ENCODE results near the gene CERS1.
"Not testable (repeated sequence)": the region's sequence is repeated elsewhere in the genome, so short reads cannot be mapped to it uniquely, and the experiment has no call there.

The CERS1 gene

DNA sequence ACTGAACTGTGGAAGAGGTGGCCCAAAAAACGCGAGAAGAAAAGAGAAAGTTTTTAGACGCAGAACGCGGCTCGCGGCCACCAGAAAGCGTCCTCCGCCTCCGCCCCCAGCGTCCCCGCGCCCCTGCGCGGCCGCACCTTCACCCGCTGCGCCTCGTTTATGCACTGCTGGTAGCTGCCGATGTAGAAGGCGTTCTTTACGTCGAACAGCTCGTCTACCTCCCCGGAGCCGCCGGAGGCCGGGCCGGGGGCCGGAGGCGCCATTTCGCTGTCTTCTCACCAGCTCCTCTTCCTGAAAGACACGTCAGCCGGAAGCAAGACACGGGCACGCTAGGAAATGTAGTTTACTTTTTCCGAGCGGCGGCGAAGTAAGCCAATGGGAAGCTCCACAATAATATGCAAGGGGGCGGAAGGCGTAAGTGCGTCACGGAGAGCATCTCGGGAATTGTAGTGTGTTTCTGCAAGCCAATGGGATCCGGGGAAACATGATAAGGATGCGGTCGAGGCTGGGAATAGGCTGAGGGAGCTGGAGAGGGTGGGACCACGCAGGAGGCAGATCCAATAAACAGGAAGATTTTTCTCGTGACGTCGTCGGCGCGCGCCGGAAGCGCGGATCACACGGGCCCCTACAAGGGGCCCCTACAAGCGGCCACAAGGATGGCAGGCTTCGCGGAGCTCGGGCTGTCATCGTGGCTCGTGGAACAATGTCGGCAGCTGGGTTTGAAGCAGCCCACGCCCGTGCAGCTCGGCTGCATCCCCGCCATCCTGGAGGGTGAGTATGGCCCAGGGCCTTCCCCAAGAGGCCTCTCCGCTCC is 23.3 kb upstream of the CERS1 start, which contains the start of the genes COPE and DDX49:
COPE (minus strand) TSS at position 302 of the 814 bp plus-strand sequence; CDS start at position 263, 39 bp downstream.
DDX49 (plus strand) TSS at position 630 of the 814 bp plus-strand sequence; CDS start at position 657, 27 bp downstream.
- DNase-seq: peak; percentile 100

DNA sequence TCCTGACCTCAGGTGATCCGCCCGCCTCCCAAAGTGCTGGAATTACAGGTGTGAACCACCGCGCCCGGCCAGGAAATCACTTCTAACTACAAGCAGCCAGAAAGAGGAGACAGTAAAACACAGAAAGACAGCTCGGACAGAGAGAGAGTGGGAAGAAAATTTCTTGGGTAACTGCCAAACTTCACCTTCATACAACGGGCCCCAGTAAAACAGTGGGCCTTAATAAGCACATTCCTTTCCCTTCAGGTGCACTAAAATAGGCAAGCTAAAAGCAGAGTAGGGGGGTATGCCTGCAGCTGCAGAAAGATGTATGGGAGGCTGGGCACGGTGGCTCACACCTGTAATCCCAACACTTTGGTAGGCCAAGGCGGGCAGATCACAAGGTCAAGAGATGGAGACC is 21.6 kb upstream of the CERS1 start:
- DNase-seq: not testable (repeated sequence)

DNA sequence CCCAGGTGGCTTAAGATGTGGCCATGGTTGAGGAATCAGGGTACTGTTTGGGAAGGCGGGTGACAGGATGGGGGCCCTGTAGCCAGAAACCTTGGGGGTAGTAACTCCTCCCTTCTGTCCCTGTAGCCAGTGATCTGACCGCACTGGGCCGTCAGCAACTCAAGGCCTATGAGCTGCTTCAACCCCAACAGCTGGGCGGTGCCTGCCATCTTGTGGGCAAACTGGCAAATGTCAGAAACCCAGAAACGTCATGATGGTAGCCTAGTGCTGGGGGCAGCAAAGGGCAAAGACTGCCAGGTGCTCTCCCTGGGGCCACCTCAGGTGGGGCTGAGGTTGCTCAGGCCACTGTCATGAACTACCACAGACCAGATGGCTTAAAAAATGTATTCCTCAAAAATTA is 19.7 kb upstream of the CERS1 start:
- DNase-seq: peak; percentile 47

DNA sequence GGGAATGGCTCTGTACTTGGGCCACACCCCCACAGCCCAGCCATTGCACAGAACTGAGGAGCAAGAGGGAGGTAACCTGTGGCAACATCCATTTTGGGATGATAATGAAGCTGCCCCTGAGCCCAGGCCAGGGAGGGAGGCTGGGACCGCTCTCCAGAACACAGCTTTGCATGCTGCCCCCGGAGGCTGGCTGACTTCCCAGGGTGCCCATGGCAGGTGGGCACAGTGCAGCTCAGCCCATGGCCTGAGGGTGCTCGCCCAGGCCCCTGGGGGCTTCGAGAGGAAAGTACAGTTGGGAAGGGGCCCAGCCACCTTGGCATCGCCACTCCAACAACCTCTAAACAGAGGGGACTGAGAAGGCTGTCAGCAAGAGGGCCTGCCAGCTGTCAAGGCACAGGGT is 17.5 kb upstream of the CERS1 start:
- DNase-seq: no peak

DNA sequence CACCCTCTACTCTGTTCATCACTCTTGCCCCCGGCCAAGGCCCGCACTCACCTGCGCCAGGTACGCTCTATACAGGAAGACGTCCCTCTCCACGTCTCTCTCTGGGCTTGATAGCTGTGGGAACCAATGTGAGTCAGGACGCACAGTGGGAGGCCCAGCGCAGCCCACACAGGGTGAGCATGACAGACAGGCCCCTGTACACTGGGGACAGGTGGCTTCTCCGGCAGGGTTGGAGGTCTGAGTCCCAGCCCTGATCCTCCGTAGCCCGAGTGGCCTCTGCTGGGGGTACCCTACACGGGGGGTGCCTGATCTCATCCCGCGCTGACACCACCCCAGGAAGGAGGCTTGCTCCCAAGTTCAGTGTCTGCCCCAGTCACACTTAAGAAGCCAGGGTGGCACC is 17.0 kb upstream of the CERS1 start:
- DNase-seq: no peak

GRCh38 chr19:18910801-18911436 is 15.0 kb upstream of the CERS1 start:
- DNase-seq: no peak

DNA sequence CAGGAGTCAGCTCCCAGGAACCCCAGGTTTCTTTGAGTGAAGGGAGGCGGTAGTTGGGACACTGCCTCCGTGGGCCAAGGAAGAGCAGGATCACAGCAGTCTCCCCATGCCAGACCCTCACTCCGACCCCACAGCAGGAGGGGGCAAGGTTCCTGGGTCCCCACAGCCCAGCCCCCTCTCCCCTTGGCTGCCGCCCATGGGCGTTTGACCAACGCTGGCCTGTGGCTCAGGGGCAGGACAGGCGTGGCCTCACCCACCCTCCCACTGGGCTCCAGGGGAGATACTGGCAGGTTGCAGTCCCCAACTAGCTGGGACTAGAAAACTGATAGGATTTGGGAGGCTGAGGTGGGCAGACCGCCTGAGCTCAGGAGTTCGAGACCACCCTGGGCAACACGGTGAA is 14.1 kb upstream of the CERS1 start:
- DNase-seq: no peak

DNA sequence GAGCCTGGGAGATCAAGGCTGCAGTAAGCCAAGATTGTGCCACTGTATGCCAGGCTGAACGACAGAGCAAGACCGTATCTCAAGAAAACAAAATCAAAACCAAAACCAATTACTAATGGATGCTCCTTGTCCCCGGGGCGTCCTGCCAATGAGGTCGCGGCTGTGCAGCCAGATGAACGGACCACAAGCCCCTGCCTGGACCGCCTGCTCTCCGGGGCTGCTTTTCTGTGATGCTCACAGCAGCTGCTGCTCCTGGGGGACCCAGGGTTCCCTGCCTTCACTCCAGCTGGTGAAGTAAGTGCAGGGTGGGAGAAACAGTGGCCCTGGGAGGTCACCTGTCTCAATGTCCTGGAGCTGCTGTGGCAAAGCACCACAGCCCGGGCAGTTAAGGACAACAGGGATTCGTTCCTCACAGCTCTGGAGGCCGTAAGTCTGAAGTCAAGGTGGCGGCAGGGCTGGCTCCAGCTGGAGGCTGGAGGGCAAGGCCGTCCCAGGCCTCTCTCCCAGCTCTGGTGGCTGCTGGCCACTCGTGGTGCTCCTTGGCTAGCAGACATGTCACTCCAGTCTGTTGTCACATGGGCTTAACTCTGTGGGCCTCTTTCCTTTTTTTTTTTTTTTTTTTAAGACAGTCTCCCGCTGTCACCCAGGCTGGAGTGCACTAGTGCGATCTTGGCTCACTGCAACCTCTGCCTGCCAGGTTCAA is 13.1 kb upstream of the CERS1 start:
- no peak for DNase-seq

DNA sequence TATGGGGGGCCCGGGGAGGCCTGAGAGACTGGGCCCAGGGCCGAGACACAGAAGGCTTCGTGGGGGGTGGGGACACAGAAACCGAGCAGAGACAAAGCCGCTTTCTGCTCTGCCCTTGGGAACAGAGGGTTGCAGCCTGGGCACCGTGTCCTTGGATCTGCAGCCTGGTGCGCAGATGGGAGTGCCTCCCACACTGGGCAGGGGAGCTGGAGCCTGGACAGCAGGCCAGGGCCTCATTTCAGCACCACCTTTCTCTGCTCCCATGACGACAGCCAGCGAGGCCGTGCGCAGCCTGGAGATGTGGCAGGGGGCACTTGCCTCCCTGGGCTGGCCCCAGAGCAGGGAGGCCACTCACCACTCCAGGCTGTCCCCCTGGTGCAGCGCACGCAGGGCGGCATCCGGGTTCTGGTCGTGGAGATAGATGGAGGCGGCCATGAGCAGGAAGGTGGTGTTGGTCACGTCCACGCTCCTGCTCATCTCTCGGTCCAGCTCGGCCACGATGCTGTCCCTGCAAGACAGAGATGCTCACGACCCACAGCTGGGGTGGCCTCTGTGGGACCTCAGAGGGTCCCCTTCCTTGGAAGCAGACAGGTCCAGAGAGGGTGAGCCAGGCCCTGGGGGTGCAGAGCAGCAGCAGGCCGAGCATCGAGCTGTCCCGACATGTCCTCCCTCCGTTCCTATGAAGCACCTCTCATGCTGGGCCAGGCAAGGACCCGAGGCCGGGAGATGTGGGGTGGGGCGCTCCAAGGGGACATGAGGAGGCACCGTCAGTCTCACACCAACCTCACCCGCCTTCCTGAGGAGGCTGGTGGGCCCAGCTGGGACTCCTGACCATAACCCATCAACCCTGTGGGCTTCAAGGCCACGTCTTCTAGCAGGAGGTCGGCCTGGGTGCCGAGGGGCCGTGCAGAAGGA is 10.9 kb upstream of the CERS1 start:
- DNase-seq: no peak

DNA sequence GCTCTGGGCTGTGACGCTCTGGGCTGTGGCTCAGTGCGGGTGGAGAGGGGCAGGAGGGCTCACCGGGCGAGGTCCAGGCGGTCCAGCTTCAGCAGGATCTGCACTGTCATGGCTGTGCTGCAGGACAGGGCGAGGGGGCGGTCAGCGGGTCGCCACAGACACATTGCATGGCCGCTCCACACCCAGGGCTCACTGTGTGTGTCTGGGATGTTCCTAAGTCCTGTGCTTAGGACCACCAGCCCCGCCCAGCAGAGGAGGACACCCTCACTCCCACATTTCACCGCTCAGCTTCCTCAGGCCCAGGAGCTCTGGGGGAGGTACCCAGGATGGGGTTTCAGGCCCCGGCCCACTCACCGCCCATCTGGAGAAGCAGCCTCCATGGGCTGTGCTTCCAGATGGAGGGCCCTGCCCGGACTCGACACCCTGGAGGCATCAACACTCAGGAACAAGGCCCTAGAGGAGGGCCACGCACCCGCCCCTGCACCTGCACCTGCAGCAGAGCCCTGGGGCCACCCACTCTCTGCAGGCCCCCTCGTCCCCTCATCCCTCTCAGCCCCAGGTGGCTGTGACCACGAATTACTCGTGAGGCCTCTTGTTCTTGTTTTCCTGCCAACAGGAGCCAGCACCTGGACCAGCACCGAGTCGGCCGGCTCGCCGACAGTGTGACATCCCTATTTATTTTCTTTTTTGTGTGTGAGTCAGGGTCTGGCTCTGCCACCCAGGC is 9.7 kb upstream of the CERS1 start:
- no peak for DNase-seq

DNA sequence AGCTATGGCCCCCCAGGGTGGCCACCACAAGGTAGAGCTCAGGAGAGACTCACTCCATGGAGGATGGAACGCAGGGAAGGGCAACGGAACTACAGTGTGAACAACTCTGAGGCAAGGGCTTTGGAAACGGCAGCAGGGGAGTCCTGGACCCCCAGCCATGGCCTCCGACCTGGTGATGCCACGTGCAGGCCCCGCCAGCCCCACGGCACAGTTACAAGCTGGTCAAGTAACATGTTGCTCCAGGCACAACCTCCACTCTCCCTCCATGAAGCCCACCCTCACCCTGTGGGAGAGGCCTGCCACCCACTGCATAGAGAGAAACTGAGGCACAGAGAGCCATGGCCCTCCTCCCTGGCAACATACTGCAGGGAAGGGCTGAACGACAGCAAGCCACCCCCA is 9.1 kb upstream of the CERS1 start:
- no peak for DNase-seq

GRCh38 chr19:18904334-18905057 is 8.5 kb upstream of the CERS1 start:
- no peak for DNase-seq

DNA sequence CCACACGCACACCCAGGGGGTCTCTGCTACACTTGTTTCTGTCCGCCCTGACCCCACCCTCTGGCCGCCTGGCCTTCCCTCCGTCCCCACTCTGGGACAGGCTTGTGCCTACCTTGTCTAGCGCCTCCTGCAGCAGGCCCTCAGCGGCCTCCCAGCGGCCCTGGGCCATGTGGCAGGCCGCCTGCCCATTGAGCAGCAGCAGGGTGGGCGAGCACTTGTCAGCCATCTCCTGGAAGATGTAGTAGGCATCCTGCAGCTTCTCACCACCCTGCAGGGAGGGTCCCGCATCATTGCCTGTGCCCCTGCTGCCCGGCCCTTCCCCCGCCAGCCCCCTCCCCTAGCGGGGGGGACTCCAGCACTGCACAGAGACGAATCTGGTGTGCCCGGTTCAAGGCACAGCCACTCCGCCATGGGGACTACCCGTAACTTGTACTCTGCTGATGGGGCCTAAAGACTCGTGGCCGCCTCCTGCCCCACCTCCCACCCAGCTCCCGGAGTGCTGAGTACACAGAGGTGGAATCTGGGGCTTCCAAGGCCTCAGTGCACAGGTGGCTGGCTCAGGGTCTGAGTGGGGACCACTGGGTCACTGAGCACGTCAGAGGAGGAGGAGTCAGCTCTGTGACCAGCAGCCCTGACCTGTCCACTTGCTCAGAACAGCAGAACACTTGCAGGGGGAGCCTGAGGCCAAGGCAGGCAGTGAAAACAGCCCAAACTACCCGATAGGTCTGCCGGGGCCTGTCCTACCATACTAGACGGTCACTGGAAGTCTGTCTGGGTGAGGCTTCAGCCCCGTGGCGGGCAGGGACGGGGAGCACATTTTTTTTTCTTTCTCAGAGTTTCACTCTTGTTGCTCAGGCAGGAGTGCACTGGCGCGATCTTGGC is 7.4 kb upstream of the CERS1 start:
- DNase-seq: no peak

- not testable (repeated sequence) for DNase-seq
Measured at GRCh38 chr19:18902519-18902918, 6.6 kb upstream of the CERS1 start.

- no peak for DNase-seq
Measured at GRCh38 chr19:18901491-18901890, 5.5 kb upstream of the CERS1 start.

DNA sequence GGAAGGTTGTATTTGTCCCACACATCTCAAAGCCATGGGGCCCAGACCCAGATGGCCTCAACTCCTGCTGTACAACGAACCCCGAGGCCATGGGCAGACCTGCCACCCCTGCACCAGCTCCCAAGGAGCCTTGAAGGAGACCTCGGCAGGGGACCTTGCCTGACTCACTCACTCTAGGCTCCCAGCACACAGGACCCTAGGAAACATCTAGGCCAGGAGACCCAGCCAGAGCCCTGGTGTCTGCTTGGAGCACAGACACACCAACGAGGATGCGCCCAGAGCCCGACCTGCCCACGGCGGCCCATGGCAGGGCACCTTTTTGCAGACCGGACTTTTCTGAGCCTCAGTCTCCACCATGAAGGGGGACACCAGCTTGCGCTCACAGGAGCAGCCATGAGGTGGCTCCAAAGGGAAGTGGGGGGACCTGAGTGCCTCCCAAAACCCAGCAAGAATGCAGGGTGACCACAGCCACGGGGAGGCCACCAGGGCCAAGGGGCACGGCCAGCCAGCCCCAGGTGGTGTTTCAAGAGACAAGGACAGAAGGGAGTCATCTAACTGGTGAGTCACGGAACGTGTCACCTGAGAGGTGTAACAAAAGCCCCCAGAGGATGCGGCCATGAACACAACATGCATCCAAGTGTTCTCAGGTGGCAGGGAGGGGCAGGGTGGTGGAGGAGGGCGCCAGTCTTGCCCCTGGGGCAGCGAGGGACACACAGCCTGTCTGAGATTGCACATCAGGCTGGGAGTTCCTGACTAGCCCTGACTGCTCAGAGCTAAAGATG is 4.9 kb upstream of the CERS1 start:
- no peak for DNase-seq

GRCh38 chr19:18899624-18900560 is 3.9 kb upstream of the CERS1 start:
- no peak for DNase-seq
